Stomach (tissue), 9 donors: ENCODE results near the gene ANKRD39. TPM values are rescaled to one million over a fixed set of nuclear protein-coding genes. Genes with fewer than 3 reads are reported as not detected.
A peak's percentile ranks its signal among the peaks of the same experiment; 100 is the strongest.

ENCODE experiments used
- DNase-seq, 2 donors: peaks; one replicate each; pipeline versions ENCODE4 v3.0.0 to v3.0.0-alpha.2; 2013 to 2019
- H3K27ac ChIP-seq, 5 donors: fragments of 200-600 bp in 4 of 5; sonication (generic) in 4 of 5; one replicate each; pipeline ENCODE4 v1.5.1; 2013 to 2019; ENCODE audit warnings: mild to moderate bottlenecking in 1 of 5, moderate library complexity in 1 of 5
- H3K27me3 ChIP-seq, 3 donors: fragments of 200-600 bp; sonication (generic); one replicate each; pipeline ENCODE4 v1.5.1; 2017 to 2019; ENCODE audit warnings: mixed run types in 1 of 3
- H3K36me3 ChIP-seq, 4 donors: fragments of 200-600 bp; sonication (generic); 1 replicate in 3 of 4; 2 replicates in 1 of 4; pipeline ENCODE4 v1.5.1; 2016 to 2019
- H3K4me1 ChIP-seq, 4 donors: fragments of 200-600 bp; sonication (generic); one replicate each; pipeline ENCODE4 v1.5.1; 2016 to 2019
- H3K4me3 ChIP-seq, 4 donors: fragments of 200-600 bp; sonication (generic) in 3 of 4; one replicate each; pipeline ENCODE4 v1.5.1; 2016 to 2019; ENCODE audit warnings: mild to moderate bottlenecking in 1 of 4
- H3K9me3 ChIP-seq, 4 donors: fragments of 200-600 bp; sonication (generic); one replicate each; pipeline ENCODE4 v1.5.1; 2016 to 2019
- CTCF ChIP-seq, 7 experiments: fragments of 450-650 bp in 4 of 7; fragments of 200-600 bp in 3 of 7; sonication (generic) in 3 of 7; IDR thresholded peaks; one replicate each; pipeline ENCODE4 v1.5.1; 2016 to 2019; ENCODE audit warnings: antibody characterized with exemption in 7 of 7, control low read depth in 2 of 7, mild to moderate bottlenecking in 1 of 7
- EP300 ChIP-seq: sonication (generic); formaldehyde crosslinking; IDR thresholded peaks from one replicate; pipeline ENCODE4 v1.6.1; 2017; ENCODE audit warnings: antibody characterized with exemption
- POLR2A ChIP-seq, 4 donors: fragments of 450-650 bp; IDR thresholded peaks; one replicate each; pipeline ENCODE4 v1.6.1; 2016; ENCODE audit warnings: antibody characterized with exemption in 4 of 4, control low read depth in 2 of 4, mild to moderate bottlenecking in 1 of 4, moderate library complexity in 1 of 4
- POLR2AphosphoS5 ChIP-seq, 3 donors: sonication (generic); formaldehyde crosslinking; IDR thresholded peaks; one replicate each; pipeline ENCODE4 v1.6.1; 2016; ENCODE audit warnings: antibody characterized with exemption in 3 of 3
- WGBS, 5 donors: extraction: QIAGEN DNeasy Blood & Tissue Kit in 3 of 5; methylation state at CpG; one replicate each; pipeline versions ENCODE4 v1.1.5 to v1.1.7; 2013 to 2018; 5-methylcytosine and 5-hydroxymethylcytosine counted together
- intact Hi-C: fragments of 100-400 bp; cut with DNase I; formaldehyde crosslinking; loops from one replicate; pipeline ENCODE4 v1.15.1; 2023; ENCODE audit warnings: low total_unique reads
- polyA plus RNA-seq, 3 donors: library from polyadenylated mRNA; stranded (reverse); fragments of 200-250 nt; gene quantifications; one replicate each; pipeline ENCODE4 v1.2.3, GENCODE V29; 2013
- total RNA-seq, 5 donors: library from RNA; depleted of rRNA; stranded (reverse); fragments of >200 nt; gene quantifications; one replicate each; pipeline versions ENCODE4 v1.1.0 to v1.2.3, GENCODE V29; 2014 to 2016
- donor health status: healthy with polysubstance abuse.
- donor health status: Bipolar disorder and iron deficiency.
- donor health status: healthy.

Gene ANKRD39
- total and polyA plus RNA-seq, 8 donors, result 2.8 to 32.1 (median 12.8) TPM

DNA sequence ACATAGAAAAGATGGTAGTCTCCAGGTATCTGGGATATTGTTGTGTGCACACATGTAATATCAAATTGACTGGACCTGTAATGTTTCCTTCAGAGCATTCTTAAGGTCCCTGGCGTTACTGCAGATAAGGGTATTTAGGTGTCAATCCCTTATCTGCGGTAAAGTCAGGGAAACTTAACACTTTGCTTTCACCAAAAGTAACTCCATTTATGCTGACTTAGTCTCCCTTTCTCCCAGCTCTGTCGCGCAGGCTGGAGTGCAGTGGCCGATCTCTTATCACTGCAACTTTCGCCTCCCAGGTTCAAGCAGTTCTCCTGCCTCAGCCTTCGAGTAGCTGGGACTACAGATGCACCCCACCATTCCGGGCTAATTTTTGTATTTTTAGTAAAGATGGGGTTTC is 39.9 kb downstream of the ANKRD39 start:
- Histone ChIP-seq H3K9me3 (no peaks in the 10 kb centered on the region), H3K27ac (peak overlapping the region in 2 of 5 donors; percentile 44 to 51), H3K36me3 (peaks cover 3 to 20% (median 12%) of the 10 kb centered on the region in 4 donors), H3K27me3 (no peaks in the 10 kb centered on the region), H3K4me1 (peaks cover 59 to 68% (median 63%) of the 10 kb centered on the region in 4 donors), H3K4me3 (peak overlapping the region; percentile 74 to 88 (median 82))
- DNase-seq, result no peak
- TF ChIP-seq CTCF (IDR thresholded peaks at IDR 0.05) (no peak), EP300 (no peak), POLR2A (IDR thresholded peaks at IDR 0.05) (no peak), POLR2AphosphoS5 (IDR thresholded peaks at IDR 0.05) (no peak)
- intact Hi-C loops, result no loop called here
- 29 to 67% (median 40%) methylated on average over 8 of the region's 8 CpGs for WGBS, 5 donors

- peaks cover 54 to 68% (median 59%) of the 10 kb centered on the region in 4 donors for H3K4me1 ChIP-seq
- H3K27ac ChIP-seq, result peak overlapping the region in 4 of 5 donors; percentile 44 to 100 (median 94)
- H3K36me3 ChIP-seq, result peaks cover 0 to 16% (median 9%) of the 10 kb centered on the region in 4 donors
- WGBS, 5 donors, result 2 to 4% (median 3%) methylated on average over 43 to 89 of the region's 89 CpGs
- H3K27me3 ChIP-seq, result no peaks in the 10 kb centered on the region
- peak overlapping the region; percentile 74 to 88 (median 82) for H3K4me3 ChIP-seq
- intact Hi-C loops, result no loop called here
- no peaks in the 10 kb centered on the region for H3K9me3 ChIP-seq
- peak in 1 of 2 donors; percentile 54 for DNase-seq
- TF ChIP-seq POLR2A (IDR thresholded peaks at IDR 0.05), result no peak
- no peak for TF ChIP-seq CTCF (IDR thresholded peaks at IDR 0.05)
- no peak for TF ChIP-seq POLR2AphosphoS5 (IDR thresholded peaks at IDR 0.05)
- no peak for TF ChIP-seq EP300
These were observed 40.7 kb downstream of the ANKRD39 start for GRCh38 chr2:96816836-96817702.

DNA sequence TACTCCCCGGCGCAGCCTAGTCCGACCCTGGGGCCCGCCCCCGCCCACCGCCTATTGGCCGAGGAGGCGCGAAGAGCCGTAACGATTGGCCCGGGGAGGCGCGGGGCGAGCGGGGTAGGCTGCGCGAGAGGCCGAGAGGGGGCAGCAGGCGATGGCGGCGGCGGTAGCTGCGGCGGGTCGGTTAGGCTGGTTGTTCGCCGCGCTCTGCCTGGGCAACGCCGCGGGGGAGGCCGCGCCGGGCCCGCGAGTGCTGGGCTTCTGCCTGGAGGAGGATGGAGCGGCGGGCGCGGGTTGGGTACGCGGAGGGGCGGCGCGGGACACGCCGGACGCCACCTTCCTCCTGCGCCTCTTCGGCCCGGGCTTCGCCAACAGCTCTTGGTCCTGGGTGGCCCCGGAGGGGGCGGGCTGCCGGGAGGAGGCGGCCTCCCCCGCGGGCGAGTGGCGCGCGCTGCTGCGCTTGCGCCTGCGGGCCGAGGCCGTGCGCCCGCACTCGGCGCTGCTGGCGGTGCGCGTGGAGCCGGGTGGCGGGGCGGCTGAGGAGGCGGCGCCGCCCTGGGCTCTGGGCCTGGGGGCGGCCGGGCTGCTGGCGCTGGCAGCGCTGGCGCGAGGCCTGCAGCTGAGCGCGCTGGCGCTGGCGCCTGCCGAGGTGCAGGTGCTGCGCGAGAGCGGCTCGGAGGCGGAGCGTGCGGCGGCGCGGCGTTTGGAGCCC is 41.5 kb downstream of the ANKRD39 start, which contains the start of gene CNNM3:
TSS of gene CNNM3 (plus strand) at position 142 of the 709 bp plus-strand sequence. CDS start at position 152, 10 bp downstream.
- TF ChIP-seq EP300 (no peak), CTCF (IDR thresholded peaks at IDR 0.05) (peak in 5 of 7 experiments; percentile 30 to 84 (median 67)), POLR2A (IDR thresholded peaks at IDR 0.05) (peak in 1 of 4 donors; percentile 75), POLR2AphosphoS5 (IDR thresholded peaks at IDR 0.05) (peak; percentile 78 to 92 (median 87))
- DNase-seq, result peak; percentile 98 to 99
- H3K4me1 ChIP-seq, result peaks cover 50 to 63% (median 56%) of the 10 kb centered on the region in 4 donors
- 0 to 1% (median 0%) methylated on average over 2 to 103 of the region's 103 CpGs for WGBS, 5 donors
- H3K27ac ChIP-seq, result peak within 1 kb of the TSS; percentile 91 to 100 (median 97)
- intact Hi-C loops, result no loop called here
- peak within 1 kb of the TSS; percentile 74 to 88 (median 82) for H3K4me3 ChIP-seq
- no peaks in the 10 kb centered on the region for H3K27me3 ChIP-seq
- peaks cover 0 to 18% (median 9%) of the 10 kb centered on the region in 4 donors for H3K36me3 ChIP-seq
- H3K9me3 ChIP-seq, result no peaks in the 10 kb centered on the region
